Kidney epithelial cell (primary cell): Measurements from ENCODE around the gene PTPRJ. TPM values are rescaled to one million over a fixed set of nuclear protein-coding genes. Genes with fewer than 3 reads are reported as not detected.

Source experiments
- DNase-seq: peaks from one replicate; pipeline ENCODE4 v3.0.0-alpha.2; 2010; ENCODE audit warnings: low read depth
- H3K27me3 ChIP-seq: 2 replicates; pipeline ENCODE4 v1.6.0; 2011; ENCODE audit warnings: low read length; ENCODE audit not compliant: control insufficient read depth, insufficient read depth
- H3K36me3 ChIP-seq: 2 replicates; pipeline ENCODE4 v1.5.1; 2011; ENCODE audit warnings: low read length; ENCODE audit not compliant: control insufficient read depth, insufficient read depth
- H3K4me3 ChIP-seq: 2 replicates; pipeline ENCODE4 v1.5.1; 2011; ENCODE audit warnings: low read depth, mild to moderate bottlenecking, control low read depth, low read length
- CTCF ChIP-seq: IDR thresholded peaks from 2 replicates; pipeline ENCODE4 v1.5.1; 2011; ENCODE audit warnings: mild to moderate bottlenecking, moderate library complexity, low read length, control low read depth, inconsistent platforms; ENCODE audit not compliant: insufficient read depth, poor library complexity, severe bottlenecking
- total RNA-seq: library from RNA; depleted of rRNA; stranded (reverse); fragments of >200 nt; gene quantifications from 2 replicates; pipeline ENCODE4 v1.2.3, GENCODE V29; 2015

The PTPRJ gene
- total RNA-seq, 1 donor from 2014 or later, result 42.3 TPM

GRCh38 chr11:48104568-48104924 lies 124.2 kb downstream of the PTPRJ start:
- Histone ChIP-seq H3K36me3 (no peaks in the 10 kb centered on the region), H3K4me3 (no peak overlapping the region), H3K27me3 (no peaks in the 10 kb centered on the region)
- no peak for TF ChIP-seq CTCF
- no peak for DNase-seq

DNA sequence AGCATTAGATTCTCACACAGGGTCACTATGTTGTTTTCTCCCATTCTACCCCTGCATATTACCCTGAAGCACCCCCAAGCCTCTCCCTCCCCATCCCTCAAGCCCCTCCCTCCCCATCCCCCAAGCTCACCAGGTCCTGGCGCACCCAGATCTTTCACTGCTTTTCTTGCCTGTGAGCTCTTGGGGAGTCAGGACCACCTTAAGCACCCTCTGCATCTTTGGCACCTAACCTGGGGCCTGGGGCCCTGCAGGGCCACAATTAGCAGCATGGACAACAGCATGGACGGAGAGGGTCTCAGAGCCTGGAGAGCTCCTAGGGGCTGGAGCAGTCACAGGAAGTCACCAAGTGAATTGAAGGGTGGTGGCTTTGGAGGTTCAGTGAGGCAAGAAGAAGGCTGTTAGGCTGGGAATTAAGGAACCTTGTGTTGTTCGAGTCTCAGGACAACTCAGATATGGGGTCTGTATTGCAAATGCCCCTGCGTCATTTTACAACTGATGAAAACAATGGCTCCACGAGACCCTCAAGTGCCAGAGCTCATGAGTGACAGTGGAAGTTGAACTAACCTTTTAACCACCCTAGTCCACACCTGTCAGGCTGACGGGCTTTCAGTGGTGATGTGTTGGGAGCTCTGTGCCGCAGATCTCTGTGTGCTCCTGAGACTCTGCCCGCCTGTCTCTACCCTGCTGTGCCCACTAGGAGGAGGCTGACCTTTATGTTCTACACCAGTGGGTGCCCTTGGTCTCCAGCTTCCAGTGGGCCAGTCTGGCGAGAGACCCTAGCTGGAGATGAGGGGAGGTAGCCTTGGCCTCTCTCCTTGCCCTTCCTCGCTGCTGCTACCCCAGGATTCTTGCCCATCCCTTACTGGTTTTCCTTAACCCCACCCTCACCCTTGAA lies 125.0 kb downstream of the PTPRJ start:
- peak; percentile 6 for TF ChIP-seq CTCF
- Histone ChIP-seq H3K27me3 (no peaks in the 10 kb centered on the region), H3K36me3 (no peaks in the 10 kb centered on the region), H3K4me3 (no peak overlapping the region)
- no peak for DNase-seq

GRCh38 chr11:48106166-48106565 lies 125.8 kb downstream of the PTPRJ start:
- no peak for DNase-seq
- H3K4me3 ChIP-seq, result no peak overlapping the region
- TF ChIP-seq CTCF, result no peak
- H3K27me3 ChIP-seq, result no peaks in the 10 kb centered on the region
- no peaks in the 10 kb centered on the region for H3K36me3 ChIP-seq

DNA sequence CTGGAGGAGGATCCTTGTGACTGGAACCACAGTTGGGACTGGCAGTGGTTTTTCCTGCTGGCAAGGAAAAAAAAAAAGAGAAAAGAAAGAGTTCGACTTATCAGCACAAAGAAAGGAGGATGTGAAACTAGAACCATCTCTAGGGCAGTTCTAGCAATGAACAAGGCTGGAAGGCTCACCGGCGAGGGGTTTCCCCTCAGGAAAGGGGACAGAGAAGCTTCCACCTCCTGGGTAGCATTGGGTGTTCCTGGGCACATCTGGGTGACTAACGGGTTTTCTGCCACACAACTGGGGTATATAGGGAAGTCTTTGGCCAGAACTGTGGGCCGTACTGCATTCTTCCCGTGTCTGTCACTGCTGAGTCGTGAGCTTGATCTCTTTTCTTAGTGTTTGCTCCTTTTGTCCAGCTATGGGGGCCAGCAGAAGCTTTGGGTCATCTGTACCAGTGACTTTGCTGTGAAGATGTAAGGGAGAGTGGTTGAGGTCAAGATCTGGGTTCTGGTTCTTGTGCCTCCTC lies 126.9 kb downstream of the PTPRJ start:
- H3K36me3 ChIP-seq, result no peaks in the 10 kb centered on the region
- no peak for TF ChIP-seq CTCF
- no peak overlapping the region for H3K4me3 ChIP-seq
- no peaks in the 10 kb centered on the region for H3K27me3 ChIP-seq
- no peak for DNase-seq

DNA sequence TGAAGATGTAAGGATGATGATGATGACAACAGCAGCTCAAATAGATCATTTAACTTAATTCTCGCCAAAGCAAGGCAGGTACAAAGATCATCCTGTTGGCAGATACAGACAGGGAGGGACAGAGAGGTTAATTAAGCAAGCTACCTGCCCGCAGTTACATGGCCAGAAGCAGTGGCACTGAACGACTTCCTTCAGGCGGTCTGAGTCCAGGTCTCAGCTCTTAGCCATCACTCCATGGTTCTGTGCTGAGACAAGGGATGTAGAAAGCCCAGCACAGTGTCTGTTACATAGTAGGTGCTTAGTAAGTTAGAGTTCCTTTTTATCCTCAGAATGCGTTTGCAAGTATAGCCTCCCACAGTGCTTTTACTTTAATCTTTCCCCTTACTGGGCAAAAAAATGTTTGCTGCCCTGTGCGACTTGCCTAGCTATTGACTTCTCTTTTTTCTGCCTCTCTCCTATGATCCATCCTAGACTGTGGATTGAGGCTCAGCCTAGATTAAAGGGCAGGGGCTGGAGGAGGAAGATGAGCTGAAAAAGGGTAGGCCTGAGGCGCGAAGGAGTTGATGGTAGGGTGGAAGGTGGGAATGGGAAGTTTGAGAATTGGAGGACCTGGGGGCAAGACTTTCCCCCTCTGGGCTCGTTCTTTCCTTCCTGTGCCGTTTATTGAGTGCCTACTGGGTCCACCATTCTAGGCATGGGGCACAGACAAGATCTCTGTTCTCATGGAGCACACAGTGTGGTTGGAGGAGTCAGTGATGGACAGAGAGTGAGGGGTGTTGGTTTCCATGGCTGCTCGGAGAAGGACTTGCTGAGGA lies 128.1 kb downstream of the PTPRJ start:
- DNase-seq, result no peak
- H3K36me3 ChIP-seq, result no peaks in the 10 kb centered on the region
- TF ChIP-seq CTCF, result no peak
- no peaks in the 10 kb centered on the region for H3K27me3 ChIP-seq
- no peak overlapping the region for H3K4me3 ChIP-seq
